HTR-8/SVneo (cell line): Measurements from ENCODE around the gene CA5A.

Experiments used
- DNase-seq: peaks from one replicate; pipeline ENCODE4 v3.0.0; 2011; ENCODE audit warnings: low spot score, mixed read lengths; ENCODE audit not compliant: insufficient read length
- FAIRE-seq: peaks from 2 replicates; lab custom pipeline; 2011; peaks lifted over from hg19 to GRCh38; lab: Jason Lieb, UNC

CA5A gene

DNA sequence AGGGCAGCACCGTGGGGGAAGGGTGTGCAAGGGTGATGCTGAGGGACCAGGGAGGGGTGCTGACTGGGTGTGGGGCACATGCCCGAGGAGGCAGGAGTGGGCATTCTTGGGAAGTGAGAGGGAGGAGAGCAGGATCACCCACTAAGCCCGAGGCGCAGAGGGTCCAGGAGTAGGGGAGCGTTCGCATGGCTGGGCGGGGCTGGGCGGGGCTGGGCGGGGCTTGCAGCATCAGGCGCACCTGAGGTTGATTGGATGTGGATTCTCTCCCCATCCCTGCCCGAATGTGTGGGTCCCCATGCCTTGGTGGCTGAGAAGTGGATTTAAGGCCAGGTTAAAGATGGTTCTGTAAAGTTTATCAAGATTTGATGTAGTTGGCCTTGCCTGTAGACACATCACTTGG lies 29.1 kb upstream of the CA5A start:
- DNase-seq (no peak), FAIRE-seq (no peak)

DNA sequence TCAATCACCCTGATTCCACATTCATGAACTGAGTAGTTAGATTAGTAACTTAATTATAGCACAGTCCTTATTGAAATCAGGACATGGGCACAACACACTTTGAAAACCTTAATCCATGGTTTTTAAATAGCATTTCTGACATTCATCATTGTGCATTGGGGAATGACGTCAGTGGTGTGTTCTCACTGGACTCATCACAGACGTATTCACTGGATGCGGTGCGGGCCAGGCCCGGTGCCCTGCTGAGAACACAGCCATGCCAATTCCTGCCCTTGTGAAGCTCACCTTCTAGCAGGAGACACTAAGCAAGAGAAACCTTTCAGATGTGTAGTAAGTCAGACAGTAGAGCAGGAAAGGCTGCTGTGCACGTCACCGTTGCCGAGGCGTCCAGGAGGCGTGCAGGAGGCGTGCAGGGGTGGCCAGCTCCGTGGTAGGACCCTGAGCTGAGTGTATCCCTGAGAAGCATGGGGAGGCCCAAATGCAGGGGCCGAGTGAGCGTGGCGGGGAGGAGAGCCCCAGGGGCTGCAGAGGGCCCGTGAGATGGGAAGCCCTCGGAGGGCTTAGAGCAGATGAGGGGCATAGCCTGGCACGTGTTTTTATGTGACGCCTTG lies 27.8 kb upstream of the CA5A start:
- DNase-seq (no peak), FAIRE-seq (no peak)

DNA sequence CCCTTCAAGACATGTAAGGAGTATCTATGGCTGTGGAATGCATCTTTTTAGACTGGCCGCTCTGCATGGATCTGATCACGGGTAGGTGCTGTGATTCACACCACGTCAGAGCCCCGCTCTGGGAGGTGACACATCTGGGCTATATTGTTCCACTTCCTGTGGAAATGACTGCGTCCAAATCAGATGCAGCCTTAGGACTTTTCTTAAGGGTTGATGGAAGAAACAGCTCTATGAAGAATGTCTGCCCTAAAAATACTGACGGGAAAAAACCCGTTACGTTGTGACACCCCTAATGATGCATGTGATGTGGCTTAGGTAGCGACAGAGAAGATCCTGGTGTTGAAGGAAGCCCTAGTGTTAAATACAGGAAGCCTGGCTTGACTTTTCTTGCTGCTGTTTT lies 27.1 kb upstream of the CA5A start:
- peak; percentile 44 for FAIRE-seq
- peak; percentile 73 for DNase-seq

DNA sequence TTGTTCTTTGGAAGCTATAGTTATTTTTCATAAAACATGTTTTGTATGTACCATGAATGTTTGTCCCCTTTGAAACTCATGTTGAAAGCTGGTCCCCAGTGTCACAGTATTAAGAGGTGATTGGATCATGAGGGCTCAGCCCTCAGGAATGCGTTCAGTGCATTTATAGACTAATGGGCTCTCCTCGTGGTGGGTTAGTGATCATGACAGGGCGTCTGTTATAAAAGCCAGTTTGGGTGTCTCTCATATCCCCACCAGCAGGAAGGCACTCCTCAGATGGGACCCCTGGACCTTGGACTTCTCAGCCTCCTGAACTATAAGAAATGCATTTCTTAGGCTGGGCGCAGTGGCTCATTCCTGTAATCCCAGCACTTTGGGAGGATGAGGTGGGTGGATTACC lies 25.3 kb upstream of the CA5A start:
- no peak for DNase-seq
- no peak for FAIRE-seq

DNA sequence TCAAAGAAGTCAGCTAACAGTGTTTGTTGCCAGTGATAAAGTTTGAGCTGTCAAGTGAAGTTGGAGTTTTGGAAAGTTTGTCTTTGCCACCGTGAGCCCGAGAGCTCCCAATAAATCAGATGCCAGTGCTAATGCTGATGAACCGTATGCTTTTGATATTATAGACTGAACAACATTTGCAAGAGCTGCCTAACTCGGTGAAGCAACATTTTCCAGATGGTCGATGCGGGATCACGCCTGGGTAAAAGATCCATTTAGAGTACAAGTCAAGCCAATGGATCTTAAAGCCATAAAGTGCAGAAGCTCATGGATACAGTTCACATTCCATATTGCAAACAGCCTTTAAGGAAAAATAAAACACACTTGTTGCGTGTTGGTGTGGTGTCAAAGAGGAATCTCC lies 24.5 kb upstream of the CA5A start:
- DNase-seq = no peak

DNA sequence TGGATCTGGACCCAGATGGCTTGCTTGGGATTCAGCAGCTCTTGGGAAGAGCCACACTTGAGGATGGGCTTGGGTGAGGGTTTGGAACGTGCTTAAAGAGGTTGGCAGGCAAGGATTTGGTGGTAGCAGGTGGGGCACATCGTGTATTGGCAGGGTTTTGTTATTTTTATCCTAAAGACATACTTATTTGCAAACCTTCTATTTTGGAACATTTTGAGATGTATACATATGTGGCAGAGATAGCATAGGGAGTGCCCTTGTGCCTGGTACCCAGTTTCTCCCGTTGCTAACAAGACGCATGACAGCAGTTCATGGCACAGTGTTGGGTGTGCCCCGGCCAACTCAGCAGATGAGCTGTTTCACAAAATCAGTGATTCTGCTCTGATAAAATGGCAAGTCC lies 24.0 kb upstream of the CA5A start:
- FAIRE-seq = no peak
- DNase-seq = no peak

More for the DNA sequence above, 24.5 kb upstream of the CA5A start:
- no peak for FAIRE-seq

DNA sequence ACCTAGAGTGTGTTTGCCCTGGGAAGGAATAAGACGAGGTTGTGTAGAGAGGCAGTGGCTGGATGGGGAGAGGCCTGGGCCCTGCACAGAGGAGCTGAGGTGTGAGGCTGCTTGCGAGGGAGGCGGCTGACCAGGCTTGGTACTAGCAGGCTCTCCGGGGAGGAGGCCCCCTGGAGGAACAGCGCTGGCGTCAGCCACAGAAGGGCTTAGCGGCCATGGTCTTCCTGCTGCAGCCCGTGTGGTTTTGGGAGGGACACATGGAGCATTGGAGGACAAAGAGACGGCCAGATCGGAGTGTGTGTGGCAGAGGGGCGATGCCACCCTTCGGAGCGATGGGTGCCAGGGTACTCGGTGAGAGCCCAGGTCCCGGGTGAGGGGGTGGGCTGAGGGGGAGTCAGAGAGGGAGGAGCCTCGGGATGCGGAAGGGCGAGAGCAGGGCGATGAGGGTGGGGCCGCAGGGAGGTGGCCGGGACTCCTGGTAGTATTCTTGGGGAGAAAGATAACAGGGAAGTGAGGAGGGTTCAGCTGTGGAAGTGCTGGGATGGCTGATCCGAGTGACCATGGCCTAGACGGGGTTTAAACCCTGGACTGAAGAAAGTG lies 23.2 kb upstream of the CA5A start:
- FAIRE-seq = no peak
- DNase-seq = no peak

DNA sequence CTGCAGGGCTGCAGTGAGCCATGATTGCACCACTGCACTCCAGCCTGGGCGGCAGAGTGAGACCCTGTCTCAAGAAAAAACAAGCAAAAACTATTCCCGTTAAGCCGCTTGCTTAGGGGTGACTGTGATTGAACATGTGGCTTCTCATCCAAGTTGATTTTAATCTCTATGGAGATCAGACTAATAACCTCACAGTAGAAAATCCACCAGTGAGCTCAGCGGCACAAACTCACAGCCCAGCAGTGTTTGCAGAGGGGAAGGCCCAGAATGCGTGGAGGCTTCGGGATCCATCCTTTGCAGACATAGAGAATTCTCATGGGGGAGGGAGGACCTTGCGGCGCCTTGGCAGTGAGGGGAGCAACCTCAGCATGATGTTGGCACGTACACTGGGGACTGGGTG lies 22.3 kb upstream of the CA5A start:
- no peak for DNase-seq
- no peak for FAIRE-seq

DNA sequence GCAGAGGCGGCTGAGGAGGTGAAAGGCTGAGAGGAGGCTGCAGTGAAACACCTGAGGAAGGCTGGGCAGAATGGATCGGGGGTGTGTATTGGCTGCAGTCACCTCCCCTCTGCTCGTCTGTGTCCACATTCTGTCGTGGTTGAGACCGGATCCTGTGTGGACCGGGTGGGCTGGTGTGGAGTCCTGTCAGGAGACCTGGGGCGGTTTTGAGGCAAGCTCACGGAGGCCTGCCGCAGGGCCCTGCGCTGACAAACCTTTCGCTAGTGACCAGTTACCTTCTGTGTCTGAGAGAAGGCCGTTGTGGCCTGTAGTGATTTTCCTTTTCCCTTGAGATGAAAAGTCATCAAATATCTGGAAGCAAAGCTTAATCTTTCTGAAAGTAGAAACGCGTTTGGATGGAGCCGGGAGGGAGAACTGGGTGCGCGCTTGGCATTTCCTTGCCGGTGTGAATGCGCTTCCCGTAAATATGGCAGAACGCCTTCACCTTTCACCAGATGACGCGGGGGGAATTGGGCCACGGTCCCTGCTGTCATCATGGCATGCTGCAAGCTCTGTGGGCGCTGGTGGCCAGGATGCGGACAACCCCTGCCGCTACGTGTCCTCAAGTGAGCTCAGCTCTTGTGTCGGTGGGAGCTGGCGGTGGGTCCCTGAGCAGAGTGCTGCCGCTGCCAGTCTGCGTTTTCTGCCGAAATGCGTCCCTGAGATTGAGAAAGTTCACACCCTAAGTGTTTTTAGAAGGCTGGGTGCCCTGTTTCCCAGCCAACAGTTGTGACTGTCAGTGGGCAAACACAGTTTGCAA lies 21.2 kb upstream of the CA5A start:
- DNase-seq (no peak), FAIRE-seq (no peak)

DNA sequence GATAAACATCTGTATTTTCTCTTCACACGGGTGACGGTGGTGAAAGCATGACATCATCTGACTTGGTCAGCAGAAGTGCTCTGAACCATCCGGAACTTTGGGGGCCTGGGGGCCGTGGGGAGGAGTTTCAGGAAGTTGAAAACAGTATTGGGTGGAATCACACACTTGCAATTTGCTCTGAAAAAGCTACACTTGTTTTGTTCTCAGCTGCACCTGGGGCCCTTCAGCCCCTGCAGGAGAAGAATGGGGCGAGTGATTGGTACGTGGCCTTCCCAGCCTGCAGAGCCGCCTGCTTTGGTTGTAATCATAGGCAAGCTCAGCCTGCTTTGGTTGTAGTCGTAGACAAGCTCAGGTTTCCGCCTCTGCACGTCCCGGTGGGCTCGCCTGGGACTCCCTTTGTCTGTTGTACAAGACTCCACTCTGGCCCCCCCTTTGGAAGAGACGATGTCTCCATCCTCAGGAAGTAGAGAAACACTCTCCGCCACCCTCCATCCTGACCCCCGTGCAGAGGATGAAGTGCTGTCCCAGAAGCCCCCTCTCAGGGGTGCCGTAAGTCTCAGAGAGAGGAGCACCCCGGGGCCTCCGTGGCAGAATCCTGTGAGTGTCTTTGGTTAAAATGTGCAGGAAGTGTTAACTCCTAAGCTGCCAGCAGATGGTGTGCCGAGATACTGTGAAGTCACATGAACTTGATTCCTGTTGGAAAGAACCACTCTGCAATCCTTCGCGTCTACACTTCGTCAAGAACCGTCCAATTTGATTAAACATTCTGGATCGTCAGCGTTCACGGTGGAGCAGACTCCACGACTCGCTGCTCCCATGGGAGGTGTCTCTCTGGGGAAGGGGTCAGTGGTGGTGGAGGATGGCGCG lies 20.3 kb upstream of the CA5A start:
- no peak for DNase-seq
- no peak for FAIRE-seq

DNA sequence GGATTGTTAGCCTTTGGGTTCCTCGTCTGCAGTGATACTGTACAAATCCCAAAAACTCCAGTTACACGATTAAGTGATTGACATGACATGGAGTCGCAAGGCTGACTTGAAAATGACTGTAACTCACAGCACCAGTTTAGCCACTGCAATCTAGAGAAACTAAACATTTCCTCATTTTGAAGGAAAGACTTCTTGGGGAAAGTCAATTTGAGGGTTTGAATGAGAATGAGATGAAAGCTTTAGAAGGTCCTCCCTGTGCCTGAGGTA lies 19.7 kb upstream of the CA5A start:
- DNase-seq (no peak), FAIRE-seq (no peak)

DNA sequence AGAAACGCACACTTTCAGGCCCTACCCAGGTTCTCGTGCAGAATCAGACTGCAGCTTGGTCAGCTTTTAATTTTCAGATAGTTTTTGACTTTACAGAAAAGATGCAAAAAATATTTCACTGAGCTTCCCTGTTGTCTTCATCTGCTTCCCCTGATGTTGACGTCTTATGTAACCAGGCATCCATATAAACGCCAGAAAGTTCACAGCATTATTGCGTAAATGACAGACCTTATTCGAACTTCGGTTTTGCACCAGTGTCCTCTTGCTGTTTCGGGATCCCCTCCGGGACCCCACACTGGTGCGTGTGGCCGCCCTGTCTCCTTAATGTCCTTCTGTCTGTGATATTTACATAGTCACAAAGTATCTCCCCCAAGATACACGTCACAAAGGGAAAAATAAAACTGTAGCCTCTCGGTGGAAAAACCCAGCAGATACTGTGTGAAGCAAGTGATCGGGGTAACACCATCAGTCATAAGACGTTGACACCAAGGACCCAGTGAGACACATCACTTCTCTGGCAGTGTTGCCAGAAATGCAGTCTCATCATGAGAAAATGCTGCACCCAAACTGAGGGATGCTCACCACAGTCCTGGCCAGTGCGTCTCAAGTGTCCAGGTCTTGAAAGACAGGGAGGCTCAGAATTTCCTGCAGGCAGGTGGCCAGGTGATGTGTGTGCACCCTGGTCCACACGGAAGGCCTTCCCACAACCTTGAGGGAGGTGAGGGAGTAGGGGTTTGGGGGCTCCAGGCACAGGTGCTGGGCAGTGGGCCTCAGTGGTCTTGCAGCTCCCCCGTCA lies 19.2 kb upstream of the CA5A start:
- DNase-seq (no peak), FAIRE-seq (no peak)

DNA sequence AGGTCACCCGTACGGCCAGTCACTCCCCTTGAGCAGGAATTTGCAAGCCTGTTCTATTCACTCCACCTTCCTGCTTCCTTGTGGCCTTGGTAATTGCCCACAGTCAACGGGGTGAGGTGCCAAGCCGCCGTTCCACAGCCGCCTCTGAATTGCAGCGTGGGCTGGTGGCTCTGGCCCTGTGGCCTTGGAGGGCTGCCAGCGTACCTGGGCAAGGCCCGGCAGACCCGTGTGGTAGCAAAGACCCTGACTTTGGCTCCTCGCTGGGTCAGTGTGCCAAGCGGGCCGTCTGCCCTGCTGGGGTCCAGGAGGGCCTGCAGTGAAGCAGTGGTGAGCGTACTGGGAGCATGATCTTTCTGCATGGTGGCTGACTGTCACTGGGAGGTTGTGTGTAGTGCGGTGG lies 18.5 kb upstream of the CA5A start:
- FAIRE-seq (no peak), DNase-seq (no peak)

DNA sequence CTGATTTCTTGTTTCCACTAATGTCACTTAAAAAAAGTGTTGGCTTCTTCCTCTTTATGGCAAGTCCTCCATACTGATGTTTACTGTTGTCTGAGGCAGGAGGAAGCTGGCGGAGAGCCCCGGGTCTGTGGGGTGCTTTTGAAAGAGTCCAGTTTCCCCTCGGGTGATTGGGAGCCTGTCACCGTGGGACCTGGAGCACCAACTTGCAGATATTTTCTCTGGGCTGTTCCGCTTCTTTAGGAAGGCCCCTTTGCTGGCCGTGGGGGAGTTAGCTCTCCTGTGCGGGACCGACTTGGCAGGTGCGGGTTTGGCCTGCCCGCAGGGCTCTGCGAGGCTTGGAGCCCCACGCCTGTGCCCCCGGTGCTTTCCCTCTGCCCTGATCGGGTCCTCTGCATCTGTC lies 18.0 kb upstream of the CA5A start:
- FAIRE-seq = no peak
- DNase-seq = no peak

DNA sequence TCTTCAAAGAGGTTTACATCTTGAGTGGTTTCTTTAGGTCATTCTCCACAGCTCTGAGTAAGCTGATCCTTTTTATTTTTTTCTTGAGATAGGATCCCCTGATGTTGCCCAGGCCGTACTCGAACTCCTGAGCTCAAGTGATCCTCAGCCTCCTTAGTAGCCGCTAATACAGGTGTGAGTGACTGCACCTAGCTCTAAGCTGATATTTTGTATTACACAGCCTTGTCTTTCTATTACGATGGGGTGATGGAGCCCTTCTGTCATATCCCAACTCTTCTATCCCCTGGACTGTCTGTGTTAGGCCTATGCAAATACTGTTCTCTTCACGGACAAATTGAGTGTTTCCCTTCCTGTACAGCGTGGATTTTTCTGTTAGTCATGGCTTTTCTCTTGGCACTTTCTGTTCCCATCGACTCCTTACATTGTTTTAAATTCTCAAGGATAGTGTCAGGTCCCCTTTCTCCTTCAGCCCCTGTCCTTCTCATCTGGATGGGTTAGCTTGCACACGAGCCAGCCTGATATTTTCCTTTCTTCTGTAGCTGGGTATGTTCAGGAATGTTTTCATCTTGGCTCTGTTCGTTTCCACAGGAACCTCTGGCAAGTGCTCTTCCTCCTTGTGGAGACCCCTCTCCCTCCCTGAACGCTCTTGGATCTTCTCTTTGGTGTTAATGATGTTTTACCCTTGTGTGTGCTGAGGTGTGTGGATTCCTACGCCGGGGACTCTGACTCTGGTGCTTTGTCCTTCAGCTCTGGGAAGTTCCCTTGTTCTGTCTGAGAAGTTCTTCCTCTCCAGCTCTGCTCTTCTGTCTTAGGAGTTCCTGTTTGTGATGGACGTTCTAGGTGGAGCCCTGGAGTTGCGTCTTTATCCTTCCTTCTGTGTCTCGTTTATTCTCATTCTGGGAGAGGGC lies 17.2 kb upstream of the CA5A start:
- FAIRE-seq (no peak), DNase-seq (no peak)

DNA sequence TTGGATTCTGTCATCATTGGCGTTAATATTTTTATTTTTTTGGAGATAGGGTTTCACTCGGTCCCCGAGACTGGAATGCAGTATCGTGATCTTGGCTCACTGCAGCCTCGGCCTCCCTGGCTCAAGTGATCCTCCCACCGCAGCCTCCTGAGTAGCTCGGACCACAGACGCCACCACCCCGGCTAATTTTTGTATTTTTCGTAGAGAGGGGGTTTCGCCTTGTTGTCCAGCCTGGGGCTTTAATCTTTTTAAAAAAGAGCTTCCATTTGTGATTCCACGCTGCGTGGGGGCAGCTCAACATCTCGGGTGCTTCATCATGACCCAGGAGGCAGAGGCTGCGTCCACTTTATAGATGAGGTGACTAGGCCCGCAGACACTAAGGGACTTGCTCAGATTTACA lies 16.4 kb upstream of the CA5A start:
- DNase-seq (no peak), FAIRE-seq (no peak)

DNA sequence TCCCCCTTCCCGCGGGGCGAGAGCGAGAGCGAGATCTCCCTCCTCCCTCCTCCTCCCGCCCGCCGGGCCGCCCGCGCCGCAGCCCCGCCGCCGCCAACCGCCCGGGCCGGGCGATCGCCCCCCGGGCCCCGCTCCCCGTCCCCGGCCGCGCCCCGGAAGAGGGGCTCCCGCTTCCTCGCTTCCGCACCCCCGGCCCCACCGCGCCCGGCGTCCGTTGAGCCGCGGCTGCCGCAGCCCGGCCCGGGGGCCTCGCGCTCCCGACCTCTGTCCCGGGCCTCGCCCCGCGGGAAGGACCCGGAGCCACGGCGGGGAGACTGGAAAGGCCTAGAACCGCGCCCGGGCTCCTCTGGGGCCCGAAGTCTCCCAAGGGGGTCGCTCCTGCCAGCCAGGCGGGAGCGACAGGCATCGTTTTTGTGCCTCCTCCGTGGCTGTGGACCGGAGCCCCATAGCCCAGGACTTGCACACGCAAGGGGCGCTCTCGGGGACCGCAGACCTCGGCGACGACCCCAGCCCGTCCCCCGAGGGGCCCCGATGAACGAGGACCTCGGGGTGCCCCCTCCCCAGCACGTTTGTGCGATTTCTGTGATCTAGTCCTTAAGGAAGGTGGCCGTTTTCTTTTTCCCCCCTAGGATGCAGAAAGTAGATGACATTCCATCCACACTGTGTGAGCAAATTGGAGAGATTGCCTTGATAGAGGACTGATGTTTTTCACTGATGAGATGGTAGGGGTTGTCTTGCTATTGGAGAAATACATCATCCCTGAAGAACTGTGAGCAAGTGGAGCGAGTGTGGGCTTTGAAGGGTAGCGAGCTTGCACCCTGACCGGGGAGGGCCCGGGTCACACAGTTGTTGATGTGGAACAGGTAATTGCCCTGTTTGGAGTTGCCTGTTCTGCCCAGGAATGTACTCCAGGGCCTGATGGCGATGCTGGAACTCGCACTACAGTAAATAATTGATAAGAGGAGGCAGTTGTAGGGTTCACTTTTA lies 15.5 kb upstream of the CA5A start:
- FAIRE-seq = no peak
- no peak for DNase-seq
